Anterior cingulate cortex (tissue), 58 donors: ENCODE measurements around the gene TPBGL.

Experiments
- DNase-seq, 58 donors: peaks; one replicate each; lab custom pipeline; 2025; lab: John Stamatoyannopoulos, UW

TPBGL gene

DNA sequence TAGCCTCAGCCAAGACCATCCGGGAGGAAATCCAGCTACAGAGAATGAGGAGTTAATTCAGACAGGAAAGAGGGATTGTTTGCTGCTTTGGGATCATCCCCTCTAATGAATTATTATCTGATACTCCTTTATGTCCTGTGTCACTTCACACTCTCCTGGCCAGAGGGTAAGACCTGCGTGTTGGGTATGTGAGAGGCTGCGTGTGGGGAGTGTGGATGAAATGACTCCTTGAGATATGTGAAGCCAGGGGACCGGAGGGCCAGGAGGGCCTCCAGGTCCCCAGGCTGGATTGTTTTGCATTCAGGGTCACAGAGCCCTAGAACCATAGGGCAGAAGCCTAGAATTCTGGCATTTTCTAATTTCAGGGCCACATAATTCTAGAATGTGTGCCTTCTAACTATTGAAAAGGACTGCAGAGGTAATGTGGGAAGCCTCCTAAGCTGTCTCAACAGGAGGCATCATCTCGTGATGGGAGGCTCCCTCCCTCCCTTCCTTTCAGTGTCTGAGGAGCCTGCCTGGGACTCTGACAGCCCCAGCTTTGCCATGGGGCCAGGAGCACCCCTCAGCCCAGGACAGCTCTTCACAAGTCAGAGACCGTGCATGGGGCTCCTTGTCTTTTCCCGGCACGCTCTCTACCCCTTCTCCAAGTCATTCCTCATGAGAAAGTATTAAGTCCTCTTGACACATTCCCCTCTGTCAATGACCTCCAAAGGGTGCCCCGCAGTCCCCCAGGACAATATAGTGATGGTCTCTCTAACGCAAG, 3.7 kb downstream of the TPBGL start:
- DNase-seq = no peak

DNA sequence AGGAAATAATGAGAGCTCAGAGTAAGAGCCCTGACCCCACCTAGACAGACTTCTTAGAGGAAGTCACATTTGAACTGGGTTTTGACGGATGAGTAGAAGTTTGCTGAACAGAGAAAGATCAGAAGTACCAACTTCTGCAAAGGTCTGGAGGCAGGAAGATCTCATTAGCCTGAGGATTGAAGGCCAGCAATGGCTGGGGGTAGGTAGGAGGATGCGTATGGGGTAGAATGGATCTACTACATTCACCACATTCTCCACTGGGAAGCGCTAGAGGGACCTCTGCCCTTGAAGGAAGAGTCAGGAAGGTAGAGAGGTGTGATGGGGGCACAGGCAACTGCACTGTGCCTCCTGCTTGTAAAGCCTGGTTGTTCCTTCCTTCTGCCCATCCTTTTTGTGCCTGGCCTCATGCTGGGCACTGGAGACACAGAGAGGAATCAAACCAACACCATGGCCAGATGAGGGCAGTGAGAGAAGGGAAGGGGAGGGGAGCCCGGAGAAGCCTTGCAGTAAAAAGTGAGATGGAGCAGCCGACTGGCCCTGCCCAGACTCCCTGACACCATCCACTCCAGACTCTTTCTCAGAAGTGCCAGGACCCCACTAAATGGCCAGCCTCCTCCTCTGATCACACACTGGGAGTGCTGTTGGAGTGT, 4.9 kb downstream of the TPBGL start:
- DNase-seq = no peak

DNA sequence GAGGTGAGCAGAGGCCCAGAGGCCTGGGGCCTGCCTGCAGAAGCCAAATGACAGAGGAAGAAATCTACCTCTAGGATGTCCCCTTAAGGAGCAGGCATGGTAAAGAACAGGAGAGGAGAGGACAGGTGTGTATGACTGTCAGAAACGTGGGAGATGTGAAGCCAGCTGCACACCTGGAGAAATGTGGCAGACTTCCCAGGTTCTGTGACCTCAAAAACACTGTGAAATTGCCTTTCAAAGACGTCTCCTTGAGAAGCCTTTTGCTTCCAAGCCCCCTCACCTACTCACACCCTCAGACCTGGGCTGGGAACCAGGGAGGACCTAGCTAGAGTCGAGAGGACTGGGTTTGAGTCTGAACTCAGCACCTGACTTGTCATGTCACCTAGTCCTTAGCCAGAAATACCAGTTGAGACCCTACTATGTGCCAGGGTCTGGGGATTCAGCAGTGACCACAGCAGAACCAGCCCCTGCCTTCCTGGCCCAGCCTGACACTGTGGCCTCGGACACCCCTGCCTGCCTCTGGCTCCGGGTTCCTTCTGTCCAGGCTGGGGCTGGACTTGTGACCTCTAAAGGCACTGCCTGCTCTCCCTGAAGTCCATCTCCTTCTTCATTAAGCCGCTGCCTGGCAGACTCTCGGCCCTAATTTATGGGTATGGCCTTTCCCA, 5.6 kb downstream of the TPBGL start:
- DNase-seq = no peak

DNA sequence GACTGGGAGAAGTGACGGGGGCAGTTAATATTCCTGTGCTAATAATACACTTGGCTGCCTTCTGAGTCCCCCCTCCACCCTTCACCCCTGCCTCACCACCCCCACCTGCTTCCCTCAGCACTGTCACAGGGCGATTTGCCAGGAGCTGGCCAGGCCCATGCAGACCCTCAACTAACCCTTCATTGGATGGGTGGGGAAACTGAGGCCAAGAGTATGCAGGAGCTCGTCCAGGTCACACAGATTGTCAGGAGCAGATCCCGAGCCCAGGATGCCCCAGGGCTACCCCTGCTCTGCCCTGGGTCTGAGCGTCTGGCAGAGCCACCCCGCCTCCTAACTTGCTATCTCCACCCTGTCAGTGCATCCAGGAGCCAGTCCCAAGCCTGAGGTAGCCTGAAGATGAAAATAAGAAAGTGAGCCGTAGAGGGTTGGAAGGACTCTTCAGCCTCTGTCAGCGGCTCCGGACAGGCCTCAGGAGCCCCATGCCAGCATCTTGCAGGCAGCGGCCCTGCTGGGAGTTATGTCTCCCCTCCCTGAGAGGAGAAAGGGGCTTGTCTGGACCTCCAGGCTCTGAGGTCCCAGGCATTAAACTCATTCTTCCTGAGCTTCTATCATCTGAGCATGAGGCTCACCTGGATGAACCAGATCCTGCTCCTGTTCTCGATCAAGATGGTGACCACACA, 6.2 kb downstream of the TPBGL start:
- DNase-seq = no peak

DNA sequence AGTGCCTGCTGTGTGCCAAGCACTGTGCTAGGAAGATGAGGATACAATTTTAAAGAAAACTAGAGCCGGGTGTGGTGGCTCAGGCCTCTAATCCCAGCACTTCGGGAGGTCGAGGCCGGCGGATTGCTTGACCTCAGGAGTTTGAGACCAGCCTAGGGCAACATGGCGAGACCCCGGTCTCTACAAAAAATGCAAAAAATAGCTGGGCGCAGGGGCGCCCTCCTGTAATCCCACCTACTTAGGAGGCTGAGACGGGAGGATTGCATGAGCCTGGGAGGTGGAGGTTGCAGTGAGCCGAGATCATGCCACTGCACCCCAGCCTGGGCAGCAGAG, 8.3 kb downstream of the TPBGL start:
- DNase-seq = no peak

DNA sequence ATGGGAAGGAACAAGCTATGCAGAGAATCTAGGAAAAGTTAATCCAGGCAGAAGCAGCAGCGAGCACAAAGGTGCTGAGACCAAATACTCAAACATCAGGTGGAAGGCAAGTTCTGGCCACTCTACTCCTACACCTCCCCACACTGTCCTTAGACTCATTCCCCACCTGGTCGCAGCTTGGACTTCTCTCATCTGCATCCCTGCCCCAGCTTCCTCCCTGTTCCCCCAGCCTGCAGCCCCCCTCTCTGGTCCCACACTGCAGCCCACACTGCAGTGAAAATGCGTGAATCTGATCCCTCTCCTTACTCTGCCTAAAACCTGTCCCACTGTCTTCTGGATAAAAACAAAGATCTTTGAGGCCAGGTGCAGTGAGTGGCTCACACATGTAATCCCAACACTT, 9.1 kb downstream of the TPBGL start:
- no peak for DNase-seq

DNA sequence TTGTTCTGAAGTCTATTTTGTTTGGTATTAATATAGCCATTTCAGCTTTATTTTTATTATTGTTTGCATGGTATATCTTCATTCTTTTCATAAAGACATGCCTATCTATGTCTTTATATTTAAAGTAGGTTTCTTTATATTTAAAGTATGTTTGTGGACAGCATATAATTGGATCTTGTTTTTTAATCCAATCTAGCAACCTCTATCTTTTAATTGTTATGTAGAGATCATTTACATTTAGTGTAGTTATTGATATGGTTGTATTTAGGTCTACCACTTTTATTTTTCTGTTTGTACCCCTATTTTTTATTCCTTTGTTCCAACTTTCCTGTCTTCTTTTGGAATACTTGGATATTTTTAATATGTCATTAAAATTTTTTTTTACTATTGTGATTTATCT, 13.8 kb downstream of the TPBGL start:
- no peak for DNase-seq

DNA sequence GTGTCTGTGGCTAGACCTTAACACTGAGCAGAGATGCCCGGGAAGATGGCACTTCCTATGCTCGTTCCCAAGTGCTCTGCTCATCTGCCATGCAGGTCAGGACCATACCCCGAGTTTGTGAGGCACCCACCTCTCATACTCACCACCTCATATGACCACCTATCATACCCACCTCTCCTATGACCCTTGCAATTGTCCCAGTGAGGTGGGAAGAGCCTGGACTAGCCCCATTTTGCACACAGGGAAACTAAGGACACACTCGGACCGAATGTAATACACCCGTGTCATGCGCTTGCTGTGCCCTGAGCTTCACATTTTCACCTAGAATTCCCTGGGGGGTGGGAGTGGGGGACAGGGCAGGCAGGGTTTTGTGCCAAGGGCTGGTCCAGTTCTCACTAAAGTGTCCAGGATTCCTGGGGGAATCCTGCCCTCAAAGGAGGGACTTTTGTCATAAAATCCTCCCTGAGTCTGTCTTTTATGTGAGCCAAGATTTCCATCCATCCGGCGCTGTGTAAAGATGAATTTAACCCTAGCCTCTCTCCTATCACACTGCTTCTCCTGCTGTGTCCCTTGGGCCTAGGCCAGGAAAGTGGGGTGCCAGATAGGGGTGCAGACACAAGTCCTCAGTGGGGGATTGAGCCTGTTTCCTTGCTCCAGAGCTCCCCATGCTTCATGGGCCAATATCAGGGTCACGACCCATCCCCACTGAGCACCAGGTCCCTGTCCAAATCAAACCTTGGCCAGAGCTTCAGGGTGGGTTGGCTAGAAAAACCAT, 20.0 kb downstream of the TPBGL start:
- DNase-seq = no peak

DNA sequence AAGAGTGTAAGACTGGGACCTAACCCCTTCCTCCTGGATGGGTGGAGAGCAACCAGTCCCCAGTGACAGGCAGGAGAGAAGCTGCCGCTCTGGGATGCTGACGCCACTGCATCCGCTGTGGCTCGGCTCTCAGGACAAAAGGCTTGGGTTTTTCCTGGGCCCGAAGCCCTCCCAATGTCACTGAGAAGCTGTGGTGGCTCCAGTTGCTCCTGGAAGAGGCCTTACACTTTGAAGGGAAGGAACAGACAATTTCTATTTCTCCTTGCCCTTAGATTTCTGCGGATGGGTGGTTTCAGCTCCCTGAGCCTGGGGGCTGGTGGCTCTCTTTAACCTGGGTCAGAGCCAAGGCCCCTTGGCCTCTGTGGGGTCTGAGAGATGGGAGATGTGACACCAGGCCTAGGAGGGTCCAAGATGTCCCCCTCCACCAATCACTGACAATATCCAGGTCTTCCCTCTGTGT, 21.4 kb downstream of the TPBGL start:
- no peak for DNase-seq

DNA sequence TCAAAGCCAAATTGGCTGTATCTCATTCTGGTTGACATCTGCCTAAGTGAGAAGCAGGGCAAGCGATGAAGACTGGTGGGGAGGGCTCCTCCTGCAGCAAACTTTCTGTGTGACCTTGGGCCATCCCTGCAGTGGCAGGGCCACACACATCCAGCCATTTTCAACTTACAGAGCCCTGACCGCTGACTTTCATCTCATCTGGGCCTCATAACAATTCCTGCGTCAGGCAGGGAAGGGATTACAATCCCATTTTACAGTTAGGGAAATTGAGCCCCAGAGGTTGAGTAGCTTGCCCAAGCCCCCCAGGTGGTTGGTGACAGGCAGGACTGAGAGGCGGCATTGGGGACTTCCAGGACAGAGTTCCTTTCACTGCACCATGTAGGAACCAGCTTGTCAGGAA, 21.9 kb downstream of the TPBGL start:
- no peak for DNase-seq

DNA sequence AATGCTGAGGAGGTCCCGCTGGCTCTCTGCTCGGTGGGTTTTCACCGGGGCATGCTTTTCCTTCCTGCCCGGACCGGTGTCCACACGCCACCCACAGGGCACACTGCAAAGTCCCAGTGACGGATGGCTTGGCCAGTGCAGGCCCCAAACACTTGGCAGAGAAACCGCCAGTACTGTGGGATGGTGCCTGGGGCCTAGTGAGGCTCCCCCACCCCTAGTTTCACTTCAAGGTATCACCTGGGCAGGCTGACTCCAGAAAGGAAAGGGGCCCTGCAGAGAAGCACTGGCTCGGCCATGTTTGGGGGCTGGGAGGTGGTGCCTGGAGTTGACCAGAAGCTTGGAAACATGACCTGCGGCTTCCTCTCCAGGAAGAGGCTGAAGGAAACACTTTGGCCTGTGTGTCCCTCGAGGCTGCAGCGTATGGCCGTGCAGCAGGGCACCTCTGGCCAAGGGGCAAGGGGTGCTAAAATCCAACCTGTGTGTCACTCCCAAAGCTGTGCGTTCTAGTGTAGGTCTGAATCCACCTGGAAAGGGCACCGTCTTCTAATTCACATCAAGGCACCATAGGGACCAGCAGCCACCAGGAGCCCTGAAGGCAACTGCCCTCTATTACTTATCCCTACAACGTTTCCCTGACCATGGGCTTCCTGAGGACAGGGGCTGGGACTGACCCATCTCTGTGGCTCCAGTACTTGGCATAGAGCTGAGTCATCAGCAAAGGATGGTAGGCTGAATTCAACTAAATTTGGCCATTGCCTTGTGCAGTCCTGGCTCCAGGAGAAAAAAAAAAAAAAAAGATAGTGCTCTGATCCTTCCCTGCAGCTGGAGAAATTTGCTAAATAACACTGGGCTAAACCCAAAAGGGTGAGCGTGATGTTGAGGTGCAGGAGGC, 22.6 kb downstream of the TPBGL start:
- no peak for DNase-seq

DNA sequence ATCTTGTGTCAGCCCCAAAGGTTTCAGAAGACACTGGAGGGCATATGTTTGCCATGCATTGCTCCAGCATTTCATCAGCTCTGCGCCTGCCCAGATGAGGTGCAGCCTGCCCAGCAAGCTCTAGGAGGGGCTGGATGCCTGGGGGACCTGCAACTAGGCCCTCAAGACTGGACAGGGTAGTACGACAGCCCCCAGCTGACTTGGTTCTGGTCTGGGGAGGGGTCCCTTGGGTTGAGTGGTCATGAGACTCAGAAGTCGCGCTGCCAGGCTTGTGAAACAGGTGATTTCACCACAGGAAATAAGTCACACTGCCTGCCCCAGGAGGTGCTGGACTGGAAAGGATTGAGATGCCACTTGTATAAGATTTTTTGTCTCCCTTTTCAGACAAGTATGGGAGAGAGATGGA, 23.4 kb downstream of the TPBGL start:
- DNase-seq = no peak

DNA sequence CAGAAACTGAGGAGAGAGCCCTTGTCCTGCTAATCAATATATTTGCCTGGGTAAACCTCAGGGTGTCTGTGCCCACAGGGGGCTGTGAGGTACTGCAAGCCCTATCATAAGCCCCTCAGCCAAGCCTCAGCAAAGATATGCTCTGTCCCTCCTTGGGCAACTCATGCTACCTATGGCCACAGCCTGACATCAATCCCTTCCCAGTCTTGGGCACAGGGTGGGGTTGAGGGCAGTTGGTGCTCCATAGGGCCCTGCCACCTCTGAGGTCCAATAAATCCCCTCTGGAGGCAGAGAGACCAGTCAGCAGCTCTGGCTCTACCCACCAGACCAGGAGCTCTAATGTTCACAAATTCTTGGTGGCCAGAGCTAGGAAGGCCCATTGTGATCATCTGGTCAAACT, 23.8 kb downstream of the TPBGL start:
- DNase-seq = no peak

DNA sequence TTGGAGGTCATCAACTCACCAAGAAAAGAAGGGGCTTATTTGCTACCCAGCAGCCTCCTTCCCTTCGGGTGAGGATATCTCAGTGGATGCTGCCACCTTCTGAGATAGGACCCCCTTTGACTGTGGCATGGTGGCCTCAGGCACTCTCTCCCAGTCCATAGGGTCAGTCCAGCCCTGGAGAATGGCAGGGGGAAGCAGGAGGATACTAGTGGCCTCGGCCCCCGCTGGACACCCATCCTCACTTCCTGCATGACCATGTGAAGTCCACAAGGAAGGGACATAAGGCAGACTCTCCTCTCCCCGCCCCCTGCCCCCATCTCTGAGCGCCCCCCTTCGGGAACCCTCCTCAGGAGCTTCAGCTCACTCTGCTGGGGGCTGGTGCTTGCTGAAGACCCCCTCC, 24.4 kb downstream of the TPBGL start:
- no peak for DNase-seq

DNA sequence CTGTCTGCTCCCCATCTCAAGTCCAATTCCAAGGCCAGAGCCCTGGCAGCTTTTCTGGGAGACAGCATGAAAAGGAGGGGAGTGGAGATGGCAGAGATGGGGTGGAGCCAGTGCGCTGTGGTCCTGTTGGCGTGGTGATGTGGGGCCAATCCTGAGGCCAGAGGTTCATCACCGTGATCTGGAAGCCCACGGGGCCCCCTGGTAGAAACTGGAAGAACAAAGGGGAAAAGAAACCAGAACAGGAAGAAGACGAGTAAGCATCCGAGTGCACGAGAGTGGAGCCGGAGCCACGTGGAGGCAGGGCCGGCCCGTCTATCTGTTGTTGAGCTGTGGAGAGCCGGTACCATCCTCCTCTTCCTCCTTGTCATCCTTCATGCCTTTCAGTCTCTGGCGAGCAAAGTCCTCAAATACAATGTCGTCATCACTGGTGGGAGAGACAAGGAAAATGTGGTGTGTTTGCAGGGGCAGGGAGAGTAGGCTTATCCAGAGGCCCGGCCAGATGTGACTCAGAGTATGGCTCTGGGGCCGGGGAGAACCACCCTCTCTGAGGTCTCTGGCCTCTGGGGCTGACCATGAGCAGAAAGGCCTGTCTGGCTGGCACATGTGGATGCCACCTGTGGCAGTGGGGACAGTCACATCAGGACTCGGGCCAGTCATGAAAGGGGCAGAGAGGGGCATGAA, 25.4 kb downstream of the TPBGL start:
- DNase-seq = no peak

DNA sequence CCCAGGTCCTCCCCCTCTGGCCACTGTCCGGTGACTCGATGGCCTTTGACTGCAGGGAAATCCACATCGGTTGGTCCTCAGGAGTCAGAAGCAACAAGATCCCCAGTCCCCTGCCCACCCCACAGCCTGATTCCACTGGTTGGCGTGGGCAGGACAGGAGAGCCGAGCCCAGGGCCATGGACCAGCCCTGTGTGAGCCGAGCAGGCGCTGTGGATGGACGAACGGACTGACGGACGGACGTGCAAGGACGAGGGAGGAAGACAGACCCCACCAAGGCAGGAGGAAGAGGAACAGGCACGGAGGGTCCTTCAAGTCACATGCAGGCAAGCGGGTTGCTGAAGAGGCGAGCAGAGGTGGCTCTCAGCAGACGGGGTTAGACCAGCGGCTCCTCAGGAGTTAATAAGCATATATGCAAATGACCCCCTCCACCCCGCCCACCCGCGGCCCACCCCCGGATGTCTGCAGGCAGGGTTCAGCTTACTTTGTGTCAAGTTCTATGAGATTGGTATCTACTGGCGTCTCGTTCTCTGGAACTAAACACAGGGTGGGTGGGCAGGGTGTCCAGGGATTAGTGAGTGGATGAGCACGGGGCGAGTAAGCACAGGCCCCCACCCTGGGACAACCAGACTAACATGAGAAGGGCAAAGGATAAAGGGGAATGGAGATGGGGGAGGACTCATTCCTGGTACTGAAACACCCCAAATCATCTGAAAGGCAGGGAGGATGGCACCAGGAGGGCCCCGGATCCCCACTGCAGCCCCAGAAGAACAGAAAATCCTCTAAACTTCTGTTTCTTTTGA, 26.8 kb downstream of the TPBGL start:
- DNase-seq = no peak

DNA sequence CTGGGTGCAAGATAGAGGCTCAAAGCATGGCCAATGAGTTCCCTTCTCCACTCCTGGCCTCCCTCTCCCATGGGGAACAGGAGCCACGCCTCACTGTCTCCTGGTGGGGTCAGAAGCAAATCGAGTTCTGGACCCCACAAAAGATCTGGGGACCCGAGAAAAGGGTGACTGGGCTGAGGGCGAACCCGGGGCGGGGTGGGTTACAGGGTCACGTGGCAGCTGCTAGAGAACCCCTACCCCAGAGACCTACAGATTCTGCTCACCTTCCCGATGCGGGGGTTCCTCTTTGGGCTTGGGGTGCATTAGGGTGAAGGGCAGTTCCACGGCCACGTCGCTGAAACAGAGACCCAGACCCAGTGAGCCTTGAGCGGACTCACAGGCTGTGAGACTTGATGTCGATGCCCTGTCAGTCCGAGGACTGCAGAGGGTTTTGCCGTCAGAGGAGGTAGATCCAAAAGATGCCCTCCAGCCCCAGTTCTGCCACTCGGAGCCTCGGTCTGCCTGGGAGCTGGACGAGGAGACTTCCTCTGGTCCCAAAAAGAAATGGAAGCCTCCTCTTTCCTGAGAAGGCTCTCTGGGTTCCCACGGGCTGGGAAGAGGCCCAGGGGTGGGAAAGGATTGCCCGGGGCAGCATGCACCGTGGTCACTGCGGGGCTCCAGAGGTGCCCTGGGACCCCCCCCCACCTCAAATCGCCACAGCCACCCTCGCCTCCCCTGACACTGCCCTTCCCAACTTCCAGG, 28.2 kb downstream of the TPBGL start:
- DNase-seq = no peak

DNA sequence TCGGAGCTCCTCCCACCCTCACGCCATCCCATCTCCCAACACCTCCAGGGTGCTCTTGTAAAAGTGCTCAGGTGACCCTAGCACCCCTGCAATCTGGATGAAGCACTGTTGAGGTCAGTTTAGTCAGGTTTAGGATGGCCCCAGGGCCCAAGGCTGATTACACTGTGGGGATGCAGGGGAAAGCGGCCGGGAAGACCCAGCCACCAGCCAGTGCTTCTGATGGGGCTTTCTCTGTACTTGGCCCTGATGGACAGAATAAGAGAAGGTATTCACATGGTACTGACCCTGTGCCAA, 28.7 kb downstream of the TPBGL start:
- DNase-seq = no peak
